NB4 (cell line): Measurements from ENCODE around the gene DENND2D.

ENCODE experiments used
- DNase-seq: peaks from one replicate; pipeline ENCODE4 v3.0.0; 2010; ENCODE audit warnings: low read depth
- H3K4me3 ChIP-seq: one replicate; pipeline ENCODE4 v1.5.1; 2011; ENCODE audit warnings: mild to moderate bottlenecking, low read depth, low read length, moderate library complexity
- CTCF ChIP-seq: IDR thresholded peaks from one replicate; pipeline ENCODE4 v1.5.1; 2012; ENCODE audit warnings: low read depth, low read length
- MAX ChIP-seq: IDR thresholded peaks from 2 replicates; pipeline ENCODE4 v1.6.1; 2011; ENCODE audit warnings: low read depth, low read length
- MYC ChIP-seq: IDR thresholded peaks from 2 replicates; pipeline ENCODE4 v1.6.1; 2011; ENCODE audit warnings: low read depth, low read length
- POLR2A ChIP-seq: IDR thresholded peaks from 2 replicates; pipeline ENCODE4 v1.6.1; 2011; ENCODE audit warnings: mild to moderate bottlenecking; ENCODE audit not compliant: insufficient read length; ENCODE audit errors: extremely low read depth

DENND2D gene

GRCh38 chr1:111175349-111175748 lies 25.1 kb downstream of the DENND2D start:
- TF ChIP-seq MAX (no peak), POLR2A (no peak), CTCF (no peak), MYC (no peak)
- DNase-seq, result no peak
- no peak overlapping the region for H3K4me3 ChIP-seq

- TF ChIP-seq MAX (no peak), CTCF (no peak), MYC (no peak), POLR2A (no peak)
- no peak overlapping the region for H3K4me3 ChIP-seq
- DNase-seq, result no peak
These were observed 26.4 kb downstream of the DENND2D start for GRCh38 chr1:111174070-111174469.

- TF ChIP-seq MAX (no peak), CTCF (no peak), MYC (no peak), POLR2A (no peak)
- DNase-seq, result no peak
- no peak overlapping the region for H3K4me3 ChIP-seq
These were observed 28.0 kb downstream of the DENND2D start for GRCh38 chr1:111172463-111172862.

- no peak for TF ChIP-seq POLR2A
- TF ChIP-seq CTCF, result no peak
- TF ChIP-seq MAX, result no peak
- no peak for TF ChIP-seq MYC
These were observed 36.3 kb downstream of the DENND2D start for GRCh38 chr1:111164151-111164550.

GRCh38 chr1:111163363-111163762 lies 37.1 kb downstream of the DENND2D start:
- H3K4me3 ChIP-seq, result no peak overlapping the region
- TF ChIP-seq MAX (no peak), MYC (no peak), CTCF (no peak)
- no peak for DNase-seq

More at GRCh38 chr1:111164151-111164550, 36.3 kb downstream of the DENND2D start:
- DNase-seq, result no peak
- H3K4me3 ChIP-seq, result no peak overlapping the region

- no peak for DNase-seq
- TF ChIP-seq MYC (no peak), POLR2A (no peak), CTCF (no peak), MAX (no peak)
- no peak overlapping the region for H3K4me3 ChIP-seq
These were observed 38.0 kb downstream of the DENND2D start for GRCh38 chr1:111162488-111162880.
